HUES64 (cell line): ENCODE measurements around the gene FAM229A.

Source experiments
- H3K27ac ChIP-seq: 2 replicates; pipeline ENCODE4 v1.7.0; 2013; ENCODE audit warnings: low read depth, low read length, inconsistent platforms
- H3K27me3 ChIP-seq: 2 replicates; pipeline ENCODE4 v1.6.1; 2013; ENCODE audit warnings: mild to moderate bottlenecking, low read length; ENCODE audit not compliant: insufficient read depth
- H3K36me3 ChIP-seq: 2 replicates; pipeline ENCODE4 v1.6.1; 2013; ENCODE audit warnings: mild to moderate bottlenecking, low read length; ENCODE audit not compliant: insufficient read depth
- H3K4me1 ChIP-seq: 2 replicates; pipeline ENCODE4 v1.6.1; 2013; ENCODE audit warnings: mild to moderate bottlenecking, low read length, moderate library complexity; ENCODE audit not compliant: insufficient read depth
- H3K4me3 ChIP-seq: 2 replicates; pipeline ENCODE4 v1.5.1; 2013; ENCODE audit warnings: mild to moderate bottlenecking, low read length, moderate library complexity
- H3K9ac ChIP-seq: 2 replicates; pipeline ENCODE4 v1.6.1; 2013; ENCODE audit warnings: mild to moderate bottlenecking, low read depth, low read length
- H3K9me3 ChIP-seq: 2 replicates; pipeline ENCODE4 v1.6.1; 2013; ENCODE audit warnings: low read depth, low read length; ENCODE audit not compliant: insufficient read depth
- WGBS: fragments of 150-250, 120-280 bp; methylation state at CpG from one replicate; pipeline ENCODE4 v1.1.7; 2013; ENCODE audit warnings: missing lambda C conversion rate; 5-methylcytosine and 5-hydroxymethylcytosine counted together

Gene FAM229A

DNA sequence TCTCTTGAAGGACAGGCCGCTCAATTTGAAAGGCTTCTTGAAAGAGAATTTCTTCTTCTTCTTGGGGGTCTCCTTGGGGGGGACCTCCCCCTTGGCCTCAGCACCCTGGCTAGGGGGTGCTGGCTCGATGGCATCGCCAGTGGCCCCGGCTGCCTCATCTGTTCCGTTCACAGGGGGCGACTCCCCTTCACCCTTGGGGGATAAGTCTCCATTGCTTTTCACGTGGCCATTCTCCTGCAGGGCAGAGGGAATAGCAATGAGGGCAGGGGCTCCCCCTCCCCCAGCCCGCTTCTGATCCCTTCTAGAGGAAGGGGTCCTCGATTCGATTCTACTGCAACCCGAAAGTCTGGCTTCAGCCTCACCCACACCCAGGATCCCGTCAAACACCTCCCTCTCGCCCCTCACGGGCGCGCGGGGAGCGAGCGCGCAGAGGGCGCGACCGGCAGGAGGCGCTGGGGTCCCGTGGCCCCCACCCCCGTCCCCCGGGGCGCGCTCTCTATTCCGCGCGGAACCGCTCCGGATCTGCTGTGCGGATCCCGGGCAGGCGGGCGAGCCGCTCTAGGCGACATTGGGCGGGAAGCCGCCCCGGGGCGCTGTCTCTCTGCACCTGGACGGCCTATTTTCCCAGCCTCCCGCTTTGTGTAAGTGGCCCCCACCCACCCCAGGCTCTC lies 27.3 kb downstream of the FAM229A start:
- H3K9me3 ChIP-seq = no peaks in the 10 kb centered on the region
- H3K27ac ChIP-seq = peak overlapping the region; percentile 85
- peaks cover 49% of the 10 kb centered on the region for H3K36me3 ChIP-seq
- peaks cover 23% of the 10 kb centered on the region for H3K4me1 ChIP-seq
- WGBS = 2% methylated on average over 46 of the region's 46 CpGs
- H3K9ac ChIP-seq = peak overlapping the region; percentile 97
- peak overlapping the region; percentile 94 for H3K4me3 ChIP-seq
- peaks cover 8% of the 10 kb centered on the region for H3K27me3 ChIP-seq

DNA sequence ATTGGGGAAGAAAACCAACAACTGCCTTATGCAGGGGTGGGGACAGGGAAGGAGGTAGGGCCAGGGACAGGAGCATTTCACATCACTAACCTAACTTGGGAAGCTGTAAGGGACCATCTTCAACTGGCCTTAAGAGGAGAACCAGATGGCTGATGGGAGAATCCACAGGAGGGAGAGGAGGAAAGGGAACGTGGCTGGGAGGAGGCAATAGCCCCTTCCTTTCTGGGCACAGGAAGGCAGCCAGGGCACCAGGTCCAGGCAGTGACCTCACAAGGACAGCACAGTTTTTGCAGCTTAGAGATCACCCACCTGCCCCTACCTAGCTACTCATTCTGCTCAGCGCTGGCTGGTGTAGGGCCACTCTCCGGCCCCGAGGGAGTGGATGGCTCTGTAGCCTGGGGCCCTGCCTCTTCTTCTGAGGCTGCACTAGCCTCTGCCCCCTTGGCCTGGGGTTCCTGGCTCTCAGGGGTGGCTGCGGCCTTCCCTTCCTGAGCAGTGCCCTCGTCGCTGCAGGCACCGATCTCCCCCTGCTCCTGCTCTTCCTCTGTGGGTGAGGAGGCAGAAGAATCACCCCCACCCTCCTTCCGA lies 27.9 kb downstream of the FAM229A start:
- Histone ChIP-seq H3K9me3 (no peaks in the 10 kb centered on the region), H3K27ac (peak overlapping the region; percentile 85), H3K9ac (peak overlapping the region; percentile 97), H3K36me3 (peaks cover 56% of the 10 kb centered on the region), H3K27me3 (peaks cover 8% of the 10 kb centered on the region), H3K4me1 (peaks cover 23% of the 10 kb centered on the region), H3K4me3 (peak overlapping the region; percentile 94)
- 34% methylated on average over 8 of the region's 9 CpGs for WGBS

DNA sequence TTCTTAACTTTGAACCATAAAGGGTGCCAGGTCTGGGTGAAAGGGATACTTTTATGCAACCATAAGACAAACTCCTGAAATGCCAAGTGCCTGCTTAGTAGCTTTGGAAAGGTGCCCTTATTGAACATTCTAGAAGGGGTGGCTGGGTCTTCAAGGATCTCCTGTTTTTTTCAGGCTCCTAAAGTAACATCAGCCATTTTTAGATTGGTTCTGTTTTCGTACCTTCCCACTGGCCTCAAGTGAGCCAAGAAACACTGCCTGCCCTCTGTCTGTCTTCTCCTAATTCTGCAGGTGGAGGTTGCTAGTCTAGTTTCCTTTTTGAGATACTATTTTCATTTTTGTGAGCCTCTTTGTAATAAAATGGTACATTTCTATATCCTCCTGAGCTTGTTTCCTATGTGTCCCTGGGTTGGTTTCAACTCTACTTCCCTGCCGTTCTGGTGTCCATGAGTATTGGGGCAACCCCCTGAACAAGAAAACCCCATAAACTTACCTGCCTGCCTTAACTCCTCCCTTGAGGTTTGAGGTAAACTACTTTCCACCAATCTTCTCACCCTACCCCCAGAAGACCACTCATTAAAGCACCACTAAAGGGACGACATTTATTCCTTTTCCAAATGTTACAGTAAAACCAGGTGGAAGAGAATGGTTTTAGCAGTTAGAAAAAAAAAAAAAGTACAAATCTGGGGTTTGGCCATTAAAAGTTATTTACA lies 28.9 kb downstream of the FAM229A start:
- 98% methylated on average over 2 of the region's 3 CpGs for WGBS
- peak overlapping the region; percentile 94; the same call in 1 of the 2 replicates for H3K4me3 ChIP-seq
- H3K36me3 ChIP-seq = peaks cover 65% of the 10 kb centered on the region
- peaks cover 8% of the 10 kb centered on the region for H3K27me3 ChIP-seq
- no peak overlapping the region for H3K27ac ChIP-seq
- peaks cover 23% of the 10 kb centered on the region for H3K4me1 ChIP-seq
- no peaks in the 10 kb centered on the region for H3K9me3 ChIP-seq
- no peak overlapping the region for H3K9ac ChIP-seq

DNA sequence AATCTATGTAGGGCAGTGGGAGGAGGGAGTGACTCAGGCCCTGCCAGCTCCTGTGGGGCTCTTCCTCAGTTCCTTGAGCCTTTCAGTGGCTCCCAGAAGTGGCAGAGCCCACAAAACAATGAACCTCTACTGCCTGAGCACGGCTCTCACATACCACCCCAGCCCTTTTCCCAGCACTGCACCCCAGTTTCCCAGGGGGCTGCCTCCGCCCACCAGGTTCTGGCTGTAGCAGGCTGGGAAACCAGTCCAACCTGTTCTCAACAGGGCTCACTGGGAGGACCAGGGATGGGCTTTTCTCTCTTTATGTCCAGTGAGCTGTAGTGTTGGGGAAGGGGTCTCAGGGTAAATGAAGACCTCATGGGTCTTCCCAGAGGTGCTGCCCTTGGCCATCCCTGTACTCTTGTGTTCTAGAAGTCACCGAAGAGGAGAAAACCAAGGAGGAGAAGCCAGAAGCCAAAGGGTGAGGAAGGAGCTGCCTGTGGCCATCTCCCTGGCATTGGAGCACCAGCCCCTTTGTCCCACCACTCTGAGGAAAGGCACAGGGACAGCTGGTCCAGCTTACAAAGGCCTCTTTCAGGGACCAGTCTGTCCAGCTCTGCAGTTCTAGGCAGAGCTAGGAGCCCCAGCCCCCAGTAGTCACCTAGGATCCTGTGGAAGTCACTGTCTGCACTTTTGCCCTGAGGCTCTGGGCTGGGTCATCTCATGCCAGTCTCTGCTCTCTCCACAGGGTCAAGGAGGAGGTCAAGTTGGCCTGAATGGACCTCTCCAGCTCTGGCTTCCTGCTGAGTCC lies 29.8 kb downstream of the FAM229A start:
- 87% methylated on average over 3 of the region's 3 CpGs for WGBS
- Histone ChIP-seq H3K4me3 (no peak overlapping the region), H3K4me1 (peaks cover 17% of the 10 kb centered on the region), H3K36me3 (peaks cover 75% of the 10 kb centered on the region), H3K27me3 (peaks cover 8% of the 10 kb centered on the region), H3K9me3 (no peaks in the 10 kb centered on the region), H3K27ac (peak overlapping the region; percentile 36; the same call in 1 of the 2 replicates), H3K9ac (no peak overlapping the region)

DNA sequence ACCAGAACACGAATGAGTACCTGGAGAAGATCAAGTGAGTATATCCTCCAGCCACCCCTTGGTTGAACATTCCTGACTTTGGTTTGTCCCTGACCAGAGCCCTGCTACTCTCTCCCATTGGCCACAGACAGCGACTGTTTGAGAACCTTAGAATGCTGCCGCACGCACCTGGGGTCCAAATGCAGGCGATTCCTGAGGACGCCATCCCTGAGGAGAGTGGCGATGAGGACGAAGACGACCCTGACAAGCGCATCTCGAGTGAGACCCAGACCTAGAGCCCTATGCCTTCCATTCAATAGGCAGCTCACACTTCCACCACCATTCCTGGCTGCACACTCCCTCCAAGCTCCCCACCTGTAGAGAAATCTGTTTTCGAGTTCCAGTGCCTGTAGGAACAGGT lies 30.7 kb downstream of the FAM229A start:
- 96% methylated on average over 12 of the region's 12 CpGs for WGBS
- no peak overlapping the region for H3K27ac ChIP-seq

DNA sequence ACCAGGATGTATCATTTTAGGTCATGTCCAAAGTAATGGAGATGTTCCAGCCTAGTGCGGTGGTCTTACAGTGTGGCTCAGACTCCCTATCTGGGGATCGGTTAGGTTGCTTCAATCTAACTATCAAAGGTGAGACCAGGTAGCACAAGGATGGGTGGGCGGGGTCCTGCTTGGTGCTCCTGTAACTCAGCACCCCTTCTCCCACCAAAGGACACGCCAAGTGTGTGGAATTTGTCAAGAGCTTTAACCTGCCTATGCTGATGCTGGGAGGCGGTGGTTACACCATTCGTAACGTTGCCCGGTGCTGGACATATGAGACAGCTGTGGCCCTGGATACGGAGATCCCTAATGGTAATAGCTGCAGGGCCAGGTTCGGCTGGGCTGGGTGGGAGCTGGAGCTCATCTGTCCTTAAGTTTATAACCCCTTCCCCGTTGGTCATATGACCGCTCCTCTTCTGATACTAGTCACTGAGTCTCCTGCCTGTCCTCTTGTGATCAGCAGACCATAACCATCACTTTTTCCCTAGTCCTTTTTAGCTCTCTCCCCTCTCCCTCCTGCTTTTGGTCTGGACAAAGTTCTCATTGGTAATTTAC lies 31.6 kb downstream of the FAM229A start:
- Histone ChIP-seq H3K27me3 (no peaks in the 10 kb centered on the region), H3K9ac (no peak overlapping the region), H3K4me3 (no peak overlapping the region), H3K9me3 (no peaks in the 10 kb centered on the region), H3K36me3 (peaks cover 90% of the 10 kb centered on the region), H3K27ac (no peak overlapping the region), H3K4me1 (peaks cover 14% of the 10 kb centered on the region)
- WGBS = 95% methylated on average over 12 of the region's 12 CpGs

More for the DNA sequence above, 30.7 kb downstream of the FAM229A start:
- Histone ChIP-seq H3K9ac (no peak overlapping the region), H3K9me3 (no peaks in the 10 kb centered on the region), H3K4me1 (peaks cover 14% of the 10 kb centered on the region), H3K4me3 (no peak overlapping the region), H3K36me3 (peaks cover 83% of the 10 kb centered on the region), H3K27me3 (peaks cover 2% of the 10 kb centered on the region)

DNA sequence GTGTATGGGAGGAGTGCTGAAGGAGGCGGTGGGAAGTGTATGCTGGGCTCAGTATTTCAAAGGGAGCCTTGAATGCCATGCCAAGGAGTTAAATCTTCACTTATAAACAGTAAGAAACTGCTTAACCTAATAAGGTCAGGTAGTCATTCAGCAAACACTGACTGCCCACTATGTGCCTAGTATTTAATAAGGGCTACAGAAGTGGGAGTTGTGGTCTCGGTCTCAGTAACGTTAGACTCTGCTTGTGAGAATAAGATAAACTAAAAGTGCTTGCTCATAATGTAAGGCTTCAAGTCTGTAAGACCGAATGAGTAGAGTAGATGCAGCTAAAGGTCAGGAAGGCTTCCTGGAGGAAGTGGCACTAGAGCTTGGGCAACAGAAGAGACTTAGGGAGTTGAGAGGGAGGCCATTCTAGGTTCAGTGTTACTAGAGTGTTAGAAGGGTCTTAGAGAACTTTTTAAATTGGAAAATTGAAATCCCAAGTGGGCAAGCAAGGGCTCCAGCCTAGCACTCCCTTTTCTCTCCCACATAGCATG lies 32.3 kb downstream of the FAM229A start:
- no peak overlapping the region for H3K9ac ChIP-seq
- WGBS = 93% methylated on average over 4 of the region's 4 CpGs
- peaks cover 95% of the 10 kb centered on the region for H3K36me3 ChIP-seq
- no peaks in the 10 kb centered on the region for H3K9me3 ChIP-seq
- no peak overlapping the region for H3K27ac ChIP-seq
- no peaks in the 10 kb centered on the region for H3K27me3 ChIP-seq
- peaks cover 14% of the 10 kb centered on the region for H3K4me1 ChIP-seq
- no peak overlapping the region for H3K4me3 ChIP-seq

DNA sequence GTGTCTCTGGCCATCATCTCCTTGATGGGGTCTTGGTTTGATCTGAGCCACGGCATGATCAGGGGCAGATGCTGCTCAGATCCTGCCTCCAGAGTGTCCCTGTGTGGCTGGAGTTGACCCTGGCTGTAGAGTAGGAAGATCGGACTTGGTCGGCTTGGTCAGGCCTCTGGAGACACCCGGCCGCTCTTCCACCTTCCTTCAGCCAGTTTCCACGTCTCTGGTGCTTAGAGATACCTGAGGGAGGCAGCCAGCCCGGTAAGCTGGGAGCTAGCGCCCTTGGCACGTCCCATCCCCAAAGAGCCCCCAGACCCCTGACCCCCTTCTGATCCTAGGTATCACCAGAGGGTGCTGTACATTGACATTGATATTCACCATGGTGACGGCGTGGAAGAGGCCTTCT lies 35.1 kb downstream of the FAM229A start:
- Histone ChIP-seq H3K9ac (no peak overlapping the region), H3K9me3 (no peaks in the 10 kb centered on the region), H3K36me3 (peaks cover 87% of the 10 kb centered on the region), H3K4me1 (no peaks in the 10 kb centered on the region), H3K27me3 (no peaks in the 10 kb centered on the region), H3K27ac (no peak overlapping the region), H3K4me3 (no peak overlapping the region)
- WGBS = 94% methylated on average over 11 of the region's 11 CpGs

DNA sequence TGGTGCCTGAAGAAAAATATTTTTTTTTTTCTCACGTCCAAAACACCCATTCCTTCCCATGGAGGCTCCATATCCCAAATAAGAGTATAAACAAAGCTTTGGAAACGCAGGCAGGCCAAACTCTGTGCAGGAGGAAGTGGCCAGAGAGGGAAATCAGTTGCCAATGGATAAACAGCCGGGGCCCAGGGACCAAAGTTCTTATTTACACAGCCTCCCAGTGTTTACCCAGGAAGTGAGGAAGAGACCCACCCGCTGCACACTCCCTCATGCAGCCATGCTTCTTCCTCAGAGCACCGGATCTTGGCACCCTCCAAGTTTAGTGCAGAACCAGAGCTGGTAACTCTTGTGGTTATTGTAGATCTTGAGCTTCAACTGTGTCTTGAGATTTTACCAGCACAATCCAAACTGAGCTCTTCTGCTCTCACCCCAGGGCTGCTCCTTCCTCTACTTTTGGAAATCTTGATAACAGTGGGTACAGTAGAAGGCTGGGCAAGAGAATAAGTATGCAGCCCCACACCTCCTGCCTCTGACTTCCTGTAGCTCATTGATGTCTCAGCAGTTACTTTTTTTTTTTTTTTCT lies 40.5 kb downstream of the FAM229A start:
- Histone ChIP-seq H3K27ac (no peak overlapping the region), H3K4me3 (no peak overlapping the region), H3K9ac (no peak overlapping the region), H3K9me3 (no peaks in the 10 kb centered on the region), H3K27me3 (no peaks in the 10 kb centered on the region), H3K36me3 (peaks cover 69% of the 10 kb centered on the region), H3K4me1 (no peaks in the 10 kb centered on the region)
- WGBS = 92% methylated on average over 5 of the region's 5 CpGs

DNA sequence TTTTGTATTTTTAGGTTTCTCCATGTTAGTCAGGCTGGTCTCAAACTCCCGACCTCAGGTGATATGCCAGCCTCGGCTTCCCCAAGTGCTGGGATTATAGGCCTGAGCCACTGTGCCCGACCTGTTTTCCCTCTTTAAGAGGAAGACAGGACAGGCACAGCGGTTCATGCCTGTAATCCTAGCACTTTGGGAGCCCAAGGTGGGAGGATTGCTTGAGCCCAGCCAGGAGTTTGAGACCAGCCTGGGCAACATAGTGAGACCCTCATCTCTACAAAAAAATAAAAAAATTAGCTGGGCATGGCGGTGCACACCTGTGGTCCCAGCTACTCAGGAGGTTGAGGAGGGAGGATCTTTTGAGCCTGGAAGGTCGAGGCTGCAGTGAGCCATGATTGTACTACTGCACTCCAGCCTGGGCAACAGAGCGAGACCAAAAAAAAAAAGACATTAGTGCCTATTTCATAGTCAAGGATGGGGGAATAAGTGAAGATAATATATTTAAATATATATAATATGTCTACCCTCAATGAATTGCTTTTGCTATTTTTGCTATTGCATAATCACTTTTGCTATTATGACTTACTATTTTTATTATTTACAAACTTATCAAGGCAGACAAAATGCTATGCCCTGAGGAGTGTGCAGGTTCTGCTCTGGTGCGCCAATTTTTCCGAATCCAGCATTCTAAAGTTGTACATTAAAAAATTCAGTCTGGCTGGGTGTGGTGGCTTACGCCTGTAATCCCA lies 44.0 kb downstream of the FAM229A start:
- Histone ChIP-seq H3K9ac (no peak overlapping the region), H3K36me3 (peaks cover 49% of the 10 kb centered on the region), H3K27me3 (no peaks in the 10 kb centered on the region), H3K9me3 (no peaks in the 10 kb centered on the region), H3K27ac (no peak overlapping the region), H3K4me1 (no peaks in the 10 kb centered on the region), H3K4me3 (no peak overlapping the region)
- 94% methylated on average over 10 of the region's 10 CpGs for WGBS
